Posterior cingulate gyrus (tissue), 11 donors: ENCODE results near the gene AGAP3.

Source experiments
- DNase-seq, 10 donors: peaks; one replicate each; pipeline versions ENCODE4 v3.0.0 to v3.0.0-alpha.2; 2020 to 2021; ENCODE audit warnings: mixed read lengths in 3 of 10
- intact Hi-C: fragments of 100-400 bp; cut with DNase I; formaldehyde crosslinking; loops from one replicate; pipeline ENCODE4 v1.15.1; 2023

AGAP3 gene

GRCh38 chr7:151119902-151120301 lies 33.6 kb downstream of the AGAP3 start:
- peak in 8 of 10 donors; percentile 71 to 97 (median 85) for DNase-seq
- intact Hi-C loops, result loop anchor here (5.0 to 10.0 kb wide), 3 partner anchors 38 to 185 kb away; partner anchors contain the start of genes FASTK, SMARCD3 and TMUB1

GRCh38 chr7:151120896-151121295 lies 34.6 kb downstream of the AGAP3 start:
- intact Hi-C loops, result loop anchor here (5.0 to 10.0 kb wide), 3 partner anchors 39 to 184 kb away; partner anchors contain the start of genes FASTK, SMARCD3 and TMUB1
- DNase-seq, result peak in 4 of 10 donors; percentile 48 to 82 (median 52)

DNA sequence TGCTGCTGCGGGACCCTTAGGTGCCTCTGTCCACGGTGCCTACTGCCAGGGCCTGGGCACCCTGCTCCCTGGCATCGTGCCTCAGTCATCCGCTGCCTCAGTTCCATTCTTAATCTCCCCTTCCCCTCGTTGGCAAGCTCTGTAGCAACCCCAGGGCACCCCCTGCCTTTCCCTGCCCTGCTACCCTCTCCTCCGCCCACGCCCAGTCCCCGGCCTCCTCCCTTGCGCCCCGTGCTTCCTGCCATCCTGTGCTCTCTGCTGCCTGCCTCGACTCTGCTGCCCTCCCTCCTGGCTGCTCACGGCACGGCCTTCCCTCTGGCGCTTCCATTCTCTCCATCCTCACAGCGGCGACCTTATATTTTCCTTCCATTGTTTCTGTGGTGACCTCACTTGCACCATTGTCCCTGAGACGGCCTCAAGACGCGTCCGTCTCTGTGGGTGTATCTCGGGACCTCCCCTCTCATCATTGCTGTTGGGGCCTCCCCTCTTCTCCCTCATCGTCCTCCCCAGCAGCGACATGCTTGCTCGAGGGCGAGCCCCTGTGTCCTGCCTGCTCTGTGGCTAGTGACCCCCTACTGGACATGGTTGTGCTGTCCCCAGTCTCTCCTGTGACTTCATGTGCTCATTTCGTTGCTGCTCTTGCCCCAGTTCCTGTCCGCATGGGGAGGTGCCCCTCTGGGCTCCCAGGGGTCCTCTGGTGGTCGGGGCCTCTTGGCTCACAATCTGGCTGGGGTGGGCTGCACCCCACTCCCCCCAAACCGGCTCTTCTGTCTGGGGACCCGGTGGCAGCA lies 35.3 kb downstream of the AGAP3 start:
- DNase-seq, result no peak
- intact Hi-C loops, result loop anchor here (5.0 to 10.0 kb wide), 3 partner anchors 39 to 183 kb away; partner anchors contain the start of genes FASTK, SMARCD3 and TMUB1

- peak in 4 of 10 donors; percentile 48 to 92 (median 72) for DNase-seq
- intact Hi-C loops, result loop anchor here (5.0 to 10.0 kb wide), 3 partner anchors 40 to 183 kb away; partner anchors contain the start of genes FASTK, SMARCD3 and TMUB1
Measured at GRCh38 chr7:151122276-151122675, 36.0 kb downstream of the AGAP3 start.

DNA sequence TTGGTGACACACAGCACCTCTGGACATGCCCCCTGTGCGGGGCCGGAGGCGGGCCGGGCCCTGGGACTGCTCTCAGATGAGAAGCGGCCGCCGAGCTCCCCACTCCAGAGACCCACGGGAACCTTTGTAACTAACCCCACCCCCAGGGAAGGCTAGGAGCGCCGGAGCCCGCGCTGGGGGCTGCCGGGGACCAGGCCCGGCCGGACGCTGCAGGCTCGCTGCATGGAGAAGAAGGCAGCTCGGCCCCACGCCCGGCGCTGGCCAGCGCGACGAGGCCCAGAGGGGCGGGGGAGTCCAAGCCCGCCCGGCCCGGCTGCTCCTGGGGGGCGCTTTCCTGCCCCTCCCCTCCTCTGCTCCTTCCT lies 36.5 kb downstream of the AGAP3 start:
- intact Hi-C loops, result loop anchor here (5.0 to 10.0 kb wide), 3 partner anchors 40 to 182 kb away; partner anchors contain the start of genes FASTK, SMARCD3 and TMUB1

DNA sequence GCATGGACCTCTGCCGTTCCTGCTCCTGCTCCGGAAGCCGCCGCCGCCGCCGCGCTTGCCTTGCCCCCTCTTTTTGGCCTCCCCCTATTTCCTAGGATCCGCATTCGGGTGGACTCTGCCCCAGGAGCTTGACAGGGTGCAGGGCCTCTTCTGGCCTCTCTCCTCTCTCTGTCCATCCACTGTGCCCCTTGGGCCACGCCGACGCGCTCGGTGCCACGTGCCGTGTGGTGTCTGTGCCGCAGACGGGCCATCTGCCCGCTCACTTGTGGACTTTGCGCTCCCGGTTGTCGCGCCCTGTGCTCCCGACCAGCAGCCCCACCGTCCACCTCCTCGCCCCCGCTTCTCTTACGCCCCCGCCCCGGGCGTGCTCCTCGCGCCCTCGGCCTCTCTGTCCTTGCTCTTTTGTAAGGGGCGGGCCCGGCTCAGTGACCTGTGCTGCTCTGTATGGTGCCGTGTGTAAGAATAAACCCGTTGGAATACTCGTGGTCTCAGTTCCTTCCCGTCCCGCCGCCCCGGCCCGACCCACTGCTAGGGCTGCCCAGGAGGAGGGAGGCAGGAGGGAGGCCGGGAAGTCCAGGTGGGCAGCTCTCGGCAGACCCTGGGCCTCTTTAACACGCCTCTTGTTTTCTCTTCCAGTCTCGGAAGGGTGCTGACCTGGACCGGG lies 37.0 kb downstream of the AGAP3 start:
- intact Hi-C loops, result loop anchor here (5.0 to 10.0 kb wide), 3 partner anchors 41 to 182 kb away; partner anchors contain the start of genes FASTK, SMARCD3 and TMUB1
- DNase-seq, result no peak

More for the DNA sequence above, 36.5 kb downstream of the AGAP3 start:
- no peak for DNase-seq

GRCh38 chr7:151123822-151124464 lies 37.7 kb downstream of the AGAP3 start:
- peak; percentile 78 to 98 (median 89) for DNase-seq
- intact Hi-C loops, result loop anchor here (1.0 to 10.0 kb wide), 4 partner anchors 42 to 181 kb away; partner anchors contain the start of genes FASTK, SMARCD3 and TMUB1

GRCh38 chr7:151124481-151124880 lies 38.2 kb downstream of the AGAP3 start:
- no peak for DNase-seq
- intact Hi-C loops, result loop anchor here (1.0 to 10.0 kb wide), 4 partner anchors 42 to 180 kb away; partner anchors contain the start of genes FASTK, SMARCD3 and TMUB1

- intact Hi-C loops, result loop anchor here (1.0 to 10.0 kb wide), 4 partner anchors 43 to 180 kb away; partner anchors contain the start of genes FASTK, SMARCD3 and TMUB1
- DNase-seq, result no peak
Measured at GRCh38 chr7:151124899-151125399, 38.7 kb downstream of the AGAP3 start.

GRCh38 chr7:151125470-151125845 lies 39.2 kb downstream of the AGAP3 start:
- no peak for DNase-seq
- intact Hi-C loops, result loop anchor here (10.0 kb wide), 1 partner anchor 179 kb away; no protein-coding TSS in a partner anchor

- DNase-seq, result peak in 1 of 10 donors; percentile 83
- intact Hi-C loops, result loop anchor here (10.0 kb wide), 1 partner anchor 179 kb away; no protein-coding TSS in a partner anchor
Measured at GRCh38 chr7:151125846-151126481, 39.7 kb downstream of the AGAP3 start.

DNA sequence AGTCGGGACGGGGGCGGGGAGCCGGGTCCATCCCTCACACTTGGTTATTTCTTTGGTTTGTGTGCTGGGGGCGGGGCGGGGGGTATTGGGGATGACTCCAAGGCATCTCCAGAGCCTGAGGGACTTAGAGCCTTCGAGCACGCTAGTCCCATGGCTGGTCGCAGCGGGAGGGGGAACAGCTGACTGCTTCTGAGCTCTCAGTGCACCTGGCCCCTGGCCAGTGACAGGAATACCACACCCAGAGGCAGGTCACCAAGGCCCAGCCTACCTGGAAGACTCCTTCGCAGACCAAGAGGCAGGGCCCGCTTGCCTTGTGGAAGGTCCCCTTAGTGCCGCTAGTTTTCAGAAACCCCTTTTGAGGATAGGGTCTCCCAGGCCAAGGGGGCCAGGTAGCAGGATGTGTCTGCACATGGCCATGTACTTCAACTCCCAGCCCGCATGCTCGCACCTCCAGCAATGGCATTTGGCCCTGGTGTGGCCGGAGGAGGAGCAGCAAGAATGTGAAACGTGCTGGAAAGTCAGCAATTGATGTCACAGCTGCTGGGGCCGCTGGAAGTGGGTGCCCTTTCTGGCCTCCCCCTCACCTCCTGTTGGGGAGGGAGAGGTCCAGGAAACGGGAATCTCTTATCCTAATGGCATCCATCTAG lies 40.3 kb downstream of the AGAP3 start:
- intact Hi-C loops, result loop anchor here (10.0 kb wide), 1 partner anchor 178 kb away; no protein-coding TSS in a partner anchor
- peak in 1 of 10 donors; percentile 79 for DNase-seq

- intact Hi-C loops, result loop anchor here (10.0 kb wide), 1 partner anchor 177 kb away; no protein-coding TSS in a partner anchor
- DNase-seq, result peak in 2 of 10 donors; percentile 47 to 67
Measured at GRCh38 chr7:151128144-151128543, 41.9 kb downstream of the AGAP3 start.

DNA sequence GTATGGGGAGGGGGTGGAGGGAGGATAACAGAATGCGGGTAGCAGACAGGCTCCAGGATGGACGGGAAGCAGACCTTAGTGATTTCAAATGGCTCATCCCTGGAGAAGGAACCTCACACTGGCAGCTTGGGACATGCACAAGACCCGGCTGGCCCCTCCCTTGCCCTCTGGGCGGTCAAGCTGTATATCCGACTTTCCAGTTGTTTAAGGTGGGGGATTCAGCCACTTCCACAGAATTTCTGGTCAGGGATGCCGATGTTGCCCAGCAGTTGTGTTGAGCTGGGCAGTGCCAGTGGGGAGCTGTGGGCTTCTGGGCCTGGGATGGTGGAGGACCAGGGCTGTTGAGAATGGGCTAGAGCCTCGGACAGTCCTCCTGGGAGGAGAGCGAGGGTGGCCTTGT lies 42.4 kb downstream of the AGAP3 start:
- peak in 1 of 10 donors; percentile 59 for DNase-seq
- intact Hi-C loops, result loop anchor here (10.0 kb wide), 1 partner anchor 176 kb away; no protein-coding TSS in a partner anchor

GRCh38 chr7:151129117-151129959 lies 43.1 kb downstream of the AGAP3 start:
- DNase-seq, result no peak
- intact Hi-C loops, result loop anchor here (10.0 kb wide), 1 partner anchor 175 kb away; no protein-coding TSS in a partner anchor

DNA sequence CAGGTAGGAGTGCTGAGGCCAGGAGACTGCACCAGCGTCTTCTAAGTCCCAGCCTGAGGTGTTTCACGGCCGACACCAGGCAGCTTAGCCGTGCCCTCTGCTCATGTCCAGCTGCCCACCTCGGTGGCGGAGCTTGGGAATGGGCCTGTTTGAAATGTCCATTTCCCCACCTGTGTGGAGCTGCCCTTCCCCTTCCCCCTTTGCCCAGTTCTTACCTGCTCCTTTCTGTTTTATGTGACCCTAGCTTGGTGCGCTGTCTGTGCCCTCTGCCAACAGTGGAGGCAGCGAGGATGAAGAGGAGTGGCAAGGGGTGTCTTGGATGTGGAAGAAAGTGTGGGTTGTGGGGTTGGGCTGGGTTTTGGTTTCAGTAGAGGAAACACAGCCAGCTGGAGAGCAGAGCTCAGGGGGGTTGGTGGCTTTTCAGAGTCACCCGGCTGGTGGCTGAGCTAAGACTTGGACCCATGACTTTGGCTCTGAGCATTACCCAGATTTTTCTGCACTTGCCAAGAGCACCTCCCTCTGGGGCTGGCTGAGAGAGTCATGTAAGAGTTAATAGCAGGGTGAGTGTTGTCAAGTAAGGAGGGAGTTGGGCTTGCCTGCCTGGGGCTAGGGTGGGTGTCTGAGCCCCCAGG lies 43.8 kb downstream of the AGAP3 start:
- intact Hi-C loops, result loop anchor here (10.0 kb wide), 1 partner anchor 175 kb away; no protein-coding TSS in a partner anchor
- peak in 2 of 10 donors; percentile 32 to 61 for DNase-seq

- intact Hi-C loops, result no loop called here
- DNase-seq, result peak in 2 of 10 donors; percentile 80 to 82
Measured at GRCh38 chr7:151130741-151131157, 44.5 kb downstream of the AGAP3 start.
